22Rv1 (cell line): ENCODE data around the gene SLC6A13.

Experiments used
- H3K27ac ChIP-seq: fragments of 450-650 bp; 2 replicates; pipeline ENCODE4 v1.5.1; 2017
- ZFX ChIP-seq: fragments of 450-650 bp; IDR thresholded peaks from 2 replicates; pipeline ENCODE4 v1.6.1; 2017; ENCODE audit warnings: antibody characterized with exemption, borderline replicate concordance
- TF ChIP-seq, protein P1 (sequence below): fragments of 450-650 bp; IDR thresholded peaks from 2 replicates; pipeline ENCODE4 v1.5.1; 2017; ENCODE audit warnings: mild to moderate bottlenecking

Gene SLC6A13

DNA sequence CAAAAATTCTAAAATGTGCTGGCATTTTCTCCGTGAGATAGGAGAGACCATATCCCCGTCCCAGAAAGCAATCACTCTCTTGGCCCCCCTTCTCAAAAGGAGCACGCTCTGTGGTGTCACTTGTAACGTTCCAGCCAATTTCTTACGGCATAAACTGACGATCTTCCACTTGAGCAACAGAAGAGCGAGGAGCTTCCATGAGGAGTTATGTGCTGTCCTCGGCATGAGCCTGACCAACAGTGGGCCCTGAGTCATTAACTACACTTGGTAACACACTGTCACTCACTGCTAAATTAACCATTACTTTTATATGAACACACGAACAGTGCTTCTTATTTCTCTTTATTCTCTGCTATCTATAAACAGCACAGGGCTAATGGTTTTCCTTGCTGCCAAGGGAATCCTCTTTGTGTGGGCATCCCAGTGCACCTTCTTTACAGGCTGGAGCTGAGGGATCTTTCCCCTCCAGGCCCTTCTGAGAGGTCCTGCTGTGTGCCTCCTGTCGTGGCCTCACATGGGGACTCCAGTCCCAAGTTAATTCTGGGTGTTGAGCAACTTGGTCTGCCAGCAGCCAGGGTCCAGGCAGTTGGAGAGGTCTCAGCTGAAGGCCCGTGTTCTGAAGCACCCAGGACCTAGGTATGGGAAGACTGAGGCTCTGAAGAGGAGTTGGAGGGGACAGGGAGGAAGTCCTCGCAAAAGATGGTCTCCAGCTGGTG lies 9.4 kb downstream of the SLC6A13 start:
- H3K27ac ChIP-seq: no peak overlapping the region
- TF ChIP-seq ZFX: no peak
- TF ChIP-seq, protein P1, sequence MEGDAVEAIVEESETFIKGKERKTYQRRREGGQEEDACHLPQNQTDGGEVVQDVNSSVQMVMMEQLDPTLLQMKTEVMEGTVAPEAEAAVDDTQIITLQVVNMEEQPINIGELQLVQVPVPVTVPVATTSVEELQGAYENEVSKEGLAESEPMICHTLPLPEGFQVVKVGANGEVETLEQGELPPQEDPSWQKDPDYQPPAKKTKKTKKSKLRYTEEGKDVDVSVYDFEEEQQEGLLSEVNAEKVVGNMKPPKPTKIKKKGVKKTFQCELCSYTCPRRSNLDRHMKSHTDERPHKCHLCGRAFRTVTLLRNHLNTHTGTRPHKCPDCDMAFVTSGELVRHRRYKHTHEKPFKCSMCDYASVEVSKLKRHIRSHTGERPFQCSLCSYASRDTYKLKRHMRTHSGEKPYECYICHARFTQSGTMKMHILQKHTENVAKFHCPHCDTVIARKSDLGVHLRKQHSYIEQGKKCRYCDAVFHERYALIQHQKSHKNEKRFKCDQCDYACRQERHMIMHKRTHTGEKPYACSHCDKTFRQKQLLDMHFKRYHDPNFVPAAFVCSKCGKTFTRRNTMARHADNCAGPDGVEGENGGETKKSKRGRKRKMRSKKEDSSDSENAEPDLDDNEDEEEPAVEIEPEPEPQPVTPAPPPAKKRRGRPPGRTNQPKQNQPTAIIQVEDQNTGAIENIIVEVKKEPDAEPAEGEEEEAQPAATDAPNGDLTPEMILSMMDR: no peak

GRCh38 chr12:252636-253035 lies 10.0 kb downstream of the SLC6A13 start:
- TF ChIP-seq, protein P1: no peak
- TF ChIP-seq ZFX: no peak
- no peak overlapping the region for H3K27ac ChIP-seq

DNA sequence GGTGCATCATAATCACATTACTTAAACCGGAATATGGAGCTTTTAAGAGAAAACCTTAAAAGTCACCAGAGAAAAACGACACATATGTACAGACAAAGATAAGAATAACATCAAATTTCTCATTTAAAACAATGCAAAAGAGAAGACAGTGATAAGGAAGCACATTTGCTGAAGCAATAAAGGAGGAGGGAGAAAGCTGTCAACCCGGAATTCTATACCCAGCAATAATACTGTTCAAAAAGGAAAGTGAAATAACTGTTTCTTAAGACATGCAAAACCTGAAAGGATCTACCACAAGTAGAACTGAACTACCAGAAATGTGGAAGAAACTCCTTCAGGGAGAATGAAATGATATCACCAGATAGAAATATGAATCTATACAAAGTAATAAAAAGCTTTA lies 15.4 kb downstream of the SLC6A13 start:
- TF ChIP-seq, protein P1: no peak
- no peak overlapping the region for H3K27ac ChIP-seq

DNA sequence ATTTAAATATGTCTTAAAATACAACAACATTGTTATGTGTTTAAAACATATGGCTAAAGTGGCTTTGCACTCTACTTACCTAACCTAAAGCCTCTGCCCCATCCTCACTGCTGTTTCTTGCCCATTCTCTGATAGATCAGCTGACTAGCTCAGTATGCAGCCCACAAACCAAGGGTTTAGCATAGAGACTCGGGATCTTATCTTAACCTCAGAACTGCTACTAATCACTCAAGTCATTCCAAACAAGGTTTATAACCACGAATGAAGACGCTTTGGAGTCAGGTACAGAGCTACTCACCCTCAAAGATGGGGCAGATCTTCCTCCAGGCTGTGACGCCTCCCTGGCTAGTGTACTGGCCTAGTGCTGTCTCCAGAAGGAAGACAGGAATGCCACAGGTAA lies 19.3 kb downstream of the SLC6A13 start:
- TF ChIP-seq, protein P1: no peak
- no peak for TF ChIP-seq ZFX
- H3K27ac ChIP-seq: no peak overlapping the region

- H3K27ac ChIP-seq: no peak overlapping the region
- TF ChIP-seq, protein P1: no peak
- no peak for TF ChIP-seq ZFX
These were observed 20.1 kb downstream of the SLC6A13 start for GRCh38 chr12:242496-242895.

GRCh38 chr12:241266-241665 lies 21.4 kb downstream of the SLC6A13 start:
- H3K27ac ChIP-seq: no peak overlapping the region
- TF ChIP-seq, protein P1: no peak
- no peak for TF ChIP-seq ZFX

- TF ChIP-seq ZFX: no peak
- TF ChIP-seq, protein P1: no peak
- no peak overlapping the region for H3K27ac ChIP-seq
These were observed 22.1 kb downstream of the SLC6A13 start for GRCh38 chr12:240566-240965.
